HG02763 (cell line): ENCODE data around the gene ZIK1.

Source experiments
- ATAC-seq: cut with Tn5 transposase; IDR thresholded peaks from one replicate; pipeline ENCODE4 v1.9.1; 2021; ENCODE audit warnings: mild to moderate bottlenecking, moderate library complexity; ENCODE audit not compliant: unreplicated experiment

Gene ZIK1

GRCh38 chr19:57606931-57607330, 23.0 kb downstream of the ZIK1 start:
- no peak for ATAC-seq

- ATAC-seq: no peak
Observed at GRCh38 chr19:57611113-57611512, 27.2 kb downstream of the ZIK1 start.

- ATAC-seq: peak; percentile 98
Observed at GRCh38 chr19:57613941-57614743, 30.2 kb downstream of the ZIK1 start, which contains the start of gene ZNF134. ZNF134 (plus strand) TSS chr19:57614242; CDS start chr19:57619469, 5,227 bp downstream.

- no peak for ATAC-seq
Observed at GRCh38 chr19:57615346-57615745, 31.4 kb downstream of the ZIK1 start.

GRCh38 chr19:57620673-57621348, 36.9 kb downstream of the ZIK1 start:
- ATAC-seq: no peak

GRCh38 chr19:57623091-57623490, 39.1 kb downstream of the ZIK1 start:
- ATAC-seq: no peak

- ATAC-seq: peak; percentile 95
Observed at GRCh38 chr19:57632987-57633831, 49.3 kb downstream of the ZIK1 start, which contains the start of gene ZNF211. ZNF211 (plus strand) TSS chr19:57633168; CDS start chr19:57633347, 179 bp downstream.

GRCh38 chr19:57633832-57634131, 49.8 kb downstream of the ZIK1 start:
- ATAC-seq: no peak

GRCh38 chr19:57637379-57637778, 53.4 kb downstream of the ZIK1 start:
- no peak for ATAC-seq

- no peak for ATAC-seq
Observed at GRCh38 chr19:57641715-57642234, 57.8 kb downstream of the ZIK1 start.

- ATAC-seq: no peak
Observed at GRCh38 chr19:57642396-57643046, 58.6 kb downstream of the ZIK1 start.
